GM12864 (cell line): ENCODE results near the gene PDS5B.
A peak's percentile ranks its signal among the peaks of the same experiment; 100 is the strongest.

Experiments
- DNase-seq: peaks from one replicate; pipeline ENCODE4 v3.0.0-alpha.2; 2011; ENCODE audit warnings: low read depth
- H3K4me3 ChIP-seq: 2 replicates; pipeline ENCODE4 v1.5.1; 2011; ENCODE audit warnings: mild to moderate bottlenecking, low read depth, low read length, control low read depth
- CTCF ChIP-seq: IDR thresholded peaks from 2 replicates; pipeline ENCODE4 v1.5.1; 2011; ENCODE audit warnings: low read depth, mild to moderate bottlenecking, moderate library complexity, low read length, control low read depth, inconsistent platforms; ENCODE audit errors: missing control alignments

Gene PDS5B

GRCh38 chr13:32588736-32589135, 2.5 kb downstream of the PDS5B start:
- H3K4me3 ChIP-seq: peak overlapping the region; percentile 21; the same call in 1 of the 2 replicates
- DNase-seq: no peak
- no peak for TF ChIP-seq CTCF

DNA sequence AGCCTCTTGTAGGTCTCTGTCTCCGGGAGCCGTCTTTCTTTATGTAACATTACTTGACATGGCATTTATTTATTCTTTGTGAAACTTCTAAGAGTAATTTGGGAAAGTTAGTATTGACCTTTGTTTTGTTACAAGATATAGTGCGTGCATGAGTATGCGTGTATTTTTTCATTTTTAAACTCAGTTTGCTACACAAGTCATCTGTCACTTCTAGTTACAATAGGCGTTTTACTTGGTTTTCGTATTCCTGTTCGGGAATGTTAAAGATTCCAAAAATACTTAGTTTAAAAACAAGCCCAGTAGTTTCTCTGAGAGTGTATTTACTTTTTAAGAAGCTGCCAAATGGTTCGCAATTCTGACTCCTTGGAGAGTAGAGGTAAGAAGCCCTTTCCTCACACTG, 3.2 kb downstream of the PDS5B start:
- DNase-seq: no peak
- no peak overlapping the region for H3K4me3 ChIP-seq
- no peak for TF ChIP-seq CTCF

DNA sequence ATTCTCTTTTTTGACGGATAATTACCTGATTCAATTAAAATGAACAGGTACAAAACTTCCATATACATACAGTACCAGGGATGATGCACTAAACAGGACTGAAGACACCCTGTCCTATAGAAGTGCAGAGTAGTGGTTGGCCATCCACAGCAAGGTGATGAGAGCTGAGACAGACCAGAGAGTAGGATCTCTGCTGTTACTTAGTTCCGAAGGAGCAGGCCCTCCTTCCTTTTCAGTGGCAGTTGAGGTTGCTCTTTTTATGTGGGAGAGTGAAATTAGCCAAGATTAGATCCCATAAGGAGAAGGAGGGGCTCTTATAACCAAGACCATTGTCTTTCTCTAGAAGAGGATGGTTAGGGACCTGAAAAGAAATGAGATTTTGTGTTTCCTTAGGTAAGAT, 4.0 kb downstream of the PDS5B start:
- H3K4me3 ChIP-seq: no peak overlapping the region

DNA sequence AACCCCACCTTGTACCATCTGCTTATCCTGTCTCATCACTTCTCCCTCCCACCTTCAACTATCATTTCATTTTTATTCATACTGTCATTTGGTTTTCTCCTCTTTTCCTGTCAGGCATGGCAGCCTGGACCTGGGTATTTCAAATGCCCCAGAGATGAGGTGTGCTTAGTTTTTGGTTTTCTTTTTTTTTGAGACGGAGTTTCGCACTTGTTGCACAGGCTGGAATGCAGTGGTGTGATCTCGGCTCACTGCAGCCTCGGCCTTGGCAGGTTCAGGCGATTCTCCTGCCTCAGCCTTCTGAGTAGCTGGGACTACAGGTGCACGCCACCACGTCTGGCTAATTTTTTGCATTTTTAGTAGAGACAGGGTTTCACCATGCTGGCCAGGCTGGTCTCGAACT, 5.8 kb downstream of the PDS5B start:
- no peak overlapping the region for H3K4me3 ChIP-seq
- DNase-seq: no peak
- TF ChIP-seq CTCF: no peak

More for the DNA sequence above, 4.0 kb downstream of the PDS5B start:
- no peak for TF ChIP-seq CTCF
- no peak for DNase-seq

DNA sequence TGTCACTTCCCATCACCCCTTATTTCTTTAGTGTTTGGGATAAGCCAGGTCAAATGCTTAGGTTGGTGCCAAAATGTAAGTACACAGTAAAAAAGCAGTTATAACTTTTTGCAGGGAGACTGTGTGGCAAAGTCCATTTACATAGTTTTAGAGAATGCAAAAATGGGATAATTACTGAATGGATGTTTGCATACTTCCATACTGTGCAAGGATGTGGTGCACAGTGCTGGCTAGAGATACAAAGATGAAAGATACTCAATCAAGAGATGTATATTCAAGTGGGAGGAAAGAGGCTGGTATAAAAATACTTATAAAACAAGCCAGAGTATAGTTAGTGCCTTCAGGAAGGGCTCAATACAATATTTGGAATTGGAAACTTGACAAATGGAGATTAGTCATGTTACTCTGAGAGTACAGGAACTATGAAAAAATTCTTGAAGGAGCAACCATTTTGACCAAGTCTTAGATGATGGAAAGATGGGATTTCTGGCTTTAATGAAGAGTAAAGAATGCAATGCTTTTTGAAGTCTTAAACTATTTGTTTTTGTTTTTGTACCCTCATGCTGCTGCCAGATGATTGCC, 8.0 kb downstream of the PDS5B start:
- TF ChIP-seq CTCF: no peak
- no peak overlapping the region for H3K4me3 ChIP-seq
- DNase-seq: no peak

GRCh38 chr13:32595306-32595705, 9.1 kb downstream of the PDS5B start:
- TF ChIP-seq CTCF: no peak
- H3K4me3 ChIP-seq: no peak overlapping the region
- no peak for DNase-seq

- TF ChIP-seq CTCF: no peak
- H3K4me3 ChIP-seq: no peak overlapping the region
- DNase-seq: no peak
Measured at GRCh38 chr13:32600890-32601289, 14.6 kb downstream of the PDS5B start.
